ENCODE data around the gene PBX3.

PBX3 gene

GRCh38 chr9:125960626-125961025, 213.5 kb downstream of the PBX3 start:
- TF ChIP-seq CTCF (IDR thresholded peaks at IDR 0.05; ENCODE audit: low read depth, low read length), result no peak
- DNase-seq (ENCODE audit: low read depth, low spot score), result peak; percentile 9
- in situ Hi-C loops (cut with HindIII; ENCODE audit: low sequenced_read_pairs), result no loop called here
- H3K4me3 ChIP-seq (ENCODE audit: low read depth, low read length), result no peak overlapping the region

DNA sequence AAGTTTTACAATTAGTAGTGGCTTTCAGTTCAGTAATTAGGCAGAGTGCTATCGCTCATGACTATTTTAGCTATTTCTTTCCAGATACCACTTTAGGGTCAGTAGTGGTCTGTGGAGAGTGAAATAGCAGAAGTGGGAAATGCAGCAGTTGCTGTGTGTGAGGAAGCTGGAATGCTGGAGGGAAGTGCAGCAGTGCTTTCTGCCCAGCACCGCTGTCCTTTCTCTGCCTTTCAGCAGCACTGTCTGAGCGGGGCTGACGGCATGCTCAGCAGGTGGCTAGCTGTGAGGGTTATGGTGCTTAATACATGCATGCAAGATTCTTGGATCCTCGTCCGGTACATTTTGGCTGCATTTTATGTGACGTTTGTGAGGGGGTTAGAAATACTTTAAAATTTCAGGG, 213.9 kb downstream of the PBX3 start:
- DNase-seq (ENCODE audit: low read depth, low spot score), result peak; percentile 59
- in situ Hi-C loops (cut with HindIII; ENCODE audit: low sequenced_read_pairs), result no loop called here
- no peak for TF ChIP-seq CTCF (IDR thresholded peaks at IDR 0.05; ENCODE audit: low read depth, low read length)
- no peak overlapping the region for H3K4me3 ChIP-seq (ENCODE audit: low read depth, low read length)

- no peak for TF ChIP-seq CTCF (IDR thresholded peaks at IDR 0.05; ENCODE audit: low read depth, low read length)
- in situ Hi-C loops (cut with HindIII; ENCODE audit: low sequenced_read_pairs), result no loop called here
- no peak for DNase-seq (ENCODE audit: low read depth, low spot score)
- no peak overlapping the region for H3K4me3 ChIP-seq (ENCODE audit: low read depth, low read length)
Measured at GRCh38 chr9:125963932-125964331, 216.8 kb downstream of the PBX3 start.

DNA sequence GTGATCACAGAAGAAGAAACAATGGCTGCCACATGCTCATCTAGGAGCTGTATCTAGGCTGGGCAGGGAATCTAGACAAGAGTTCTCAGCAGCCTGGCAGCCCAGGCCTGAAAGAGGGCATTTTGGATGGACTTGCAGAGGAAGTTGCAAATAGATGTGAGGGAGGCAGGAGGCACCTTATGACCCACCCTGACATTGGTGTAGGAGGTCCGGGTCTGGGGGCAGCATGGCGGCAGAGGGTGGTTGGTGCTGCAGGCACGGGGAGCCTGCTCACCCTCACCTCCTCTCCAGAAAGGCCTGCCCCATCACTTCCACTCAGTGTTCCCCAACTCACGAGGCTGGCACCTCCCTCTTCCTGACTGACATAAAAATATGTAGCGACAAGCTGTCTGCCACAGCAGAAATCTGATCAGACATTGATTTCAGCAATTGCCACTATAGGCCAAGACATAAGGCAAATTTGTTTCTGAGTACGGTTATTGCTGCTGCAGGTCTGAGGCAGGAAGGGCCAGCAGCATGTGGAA, 217.6 kb downstream of the PBX3 start:
- TF ChIP-seq CTCF (IDR thresholded peaks at IDR 0.05; ENCODE audit: low read depth, low read length), result no peak
- in situ Hi-C loops (cut with HindIII; ENCODE audit: low sequenced_read_pairs), result no loop called here

GRCh38 chr9:125965477-125965876, 218.3 kb downstream of the PBX3 start:
- TF ChIP-seq CTCF (IDR thresholded peaks at IDR 0.05; ENCODE audit: low read depth, low read length), result no peak
- H3K4me3 ChIP-seq (ENCODE audit: low read depth, low read length), result no peak overlapping the region
- in situ Hi-C loops (cut with HindIII; ENCODE audit: low sequenced_read_pairs), result no loop called here
- DNase-seq (ENCODE audit: low read depth, low spot score), result no peak

More for the DNA sequence above, 217.6 kb downstream of the PBX3 start:
- H3K4me3 ChIP-seq (ENCODE audit: low read depth, low read length), result no peak overlapping the region
- no peak for DNase-seq (ENCODE audit: low read depth, low spot score)

- in situ Hi-C loops (cut with HindIII; ENCODE audit: low sequenced_read_pairs), result no loop called here
- H3K4me3 ChIP-seq (ENCODE audit: low read depth, low read length), result no peak overlapping the region
- DNase-seq (ENCODE audit: low read depth, low spot score), result no peak
- TF ChIP-seq CTCF (IDR thresholded peaks at IDR 0.05; ENCODE audit: low read depth, low read length), result no peak
Measured at GRCh38 chr9:125966466-125966865, 219.3 kb downstream of the PBX3 start.
